ENCODE results near the gene MPZL3.

DNA sequence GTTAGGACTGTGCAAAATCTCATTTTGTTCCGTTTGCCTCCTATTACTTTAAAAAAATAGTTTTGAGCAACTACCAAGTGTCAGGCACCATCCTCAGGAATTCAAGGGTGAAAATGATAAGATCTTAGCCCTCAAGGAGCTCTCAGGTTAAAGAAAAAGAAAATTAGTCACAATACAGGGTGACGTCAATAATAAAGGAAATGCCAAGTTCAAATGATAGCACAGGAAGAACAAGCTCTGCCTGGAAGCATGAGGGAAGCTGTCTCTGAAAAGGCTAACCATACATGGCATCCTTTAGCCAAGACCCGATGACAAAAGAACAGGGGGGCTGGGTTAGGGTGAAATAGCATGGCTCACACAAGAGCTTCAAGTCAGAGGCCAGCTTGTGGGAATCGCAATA lies 23.0 kb upstream of the MPZL3 start:
- TF ChIP-seq, protein P1, sequence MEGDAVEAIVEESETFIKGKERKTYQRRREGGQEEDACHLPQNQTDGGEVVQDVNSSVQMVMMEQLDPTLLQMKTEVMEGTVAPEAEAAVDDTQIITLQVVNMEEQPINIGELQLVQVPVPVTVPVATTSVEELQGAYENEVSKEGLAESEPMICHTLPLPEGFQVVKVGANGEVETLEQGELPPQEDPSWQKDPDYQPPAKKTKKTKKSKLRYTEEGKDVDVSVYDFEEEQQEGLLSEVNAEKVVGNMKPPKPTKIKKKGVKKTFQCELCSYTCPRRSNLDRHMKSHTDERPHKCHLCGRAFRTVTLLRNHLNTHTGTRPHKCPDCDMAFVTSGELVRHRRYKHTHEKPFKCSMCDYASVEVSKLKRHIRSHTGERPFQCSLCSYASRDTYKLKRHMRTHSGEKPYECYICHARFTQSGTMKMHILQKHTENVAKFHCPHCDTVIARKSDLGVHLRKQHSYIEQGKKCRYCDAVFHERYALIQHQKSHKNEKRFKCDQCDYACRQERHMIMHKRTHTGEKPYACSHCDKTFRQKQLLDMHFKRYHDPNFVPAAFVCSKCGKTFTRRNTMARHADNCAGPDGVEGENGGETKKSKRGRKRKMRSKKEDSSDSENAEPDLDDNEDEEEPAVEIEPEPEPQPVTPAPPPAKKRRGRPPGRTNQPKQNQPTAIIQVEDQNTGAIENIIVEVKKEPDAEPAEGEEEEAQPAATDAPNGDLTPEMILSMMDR (IDR thresholded peaks at IDR 0.05; ENCODE audit: low read depth, low read length) = no peak
- TF ChIP-seq EZH2phosphoT487 (IDR thresholded peaks at IDR 0.05; ENCODE audit: low read depth) = no peak

All from OCI-LY3 (cell line).